WI38 (cell line): ENCODE data around the gene TBC1D9B.
A peak's percentile ranks its signal among the peaks of the same experiment; 100 is the strongest.

ENCODE experiments used
- H3K4me3 ChIP-seq: 2 replicates; pipeline ENCODE4 v1.5.1; 2011; ENCODE audit warnings: low read depth, mild to moderate bottlenecking, control low read depth, low read length
- CTCF ChIP-seq: IDR thresholded peaks from 2 replicates; pipeline ENCODE4 v1.5.1; 2012; ENCODE audit warnings: low read depth, mild to moderate bottlenecking, control low read depth, low read length

Gene TBC1D9B

GRCh38 chr5:179906795-179907555, 722 bp downstream of the TBC1D9B start:
- no peak for TF ChIP-seq CTCF
- peak overlapping the region; percentile 75 for H3K4me3 ChIP-seq

GRCh38 chr5:179906294-179906794, 1.4 kb downstream of the TBC1D9B start:
- peak overlapping the region; percentile 75 for H3K4me3 ChIP-seq
- no peak for TF ChIP-seq CTCF

GRCh38 chr5:179905161-179905560, 2.5 kb downstream of the TBC1D9B start:
- TF ChIP-seq CTCF: no peak
- no peak overlapping the region for H3K4me3 ChIP-seq

- no peak overlapping the region for H3K4me3 ChIP-seq
- TF ChIP-seq CTCF: no peak
Measured at GRCh38 chr5:179904463-179905160, 3.1 kb downstream of the TBC1D9B start.

GRCh38 chr5:179902763-179903158, 4.9 kb downstream of the TBC1D9B start:
- TF ChIP-seq CTCF: no peak

GRCh38 chr5:179901915-179902762, 5.6 kb downstream of the TBC1D9B start:
- H3K4me3 ChIP-seq: no peak overlapping the region
- no peak for TF ChIP-seq CTCF

More at GRCh38 chr5:179902763-179903158, 4.9 kb downstream of the TBC1D9B start:
- no peak overlapping the region for H3K4me3 ChIP-seq
